GM12801 (cell line): ENCODE data around the gene COPS6.

Experiments
- CTCF ChIP-seq: IDR thresholded peaks from one replicate; pipeline ENCODE4 v1.5.1; 2011; ENCODE audit warnings: control low read depth; ENCODE audit not compliant: insufficient read length; ENCODE audit errors: extremely low read depth

Gene COPS6

GRCh38 chr7:100080907-100081534 is 7.7 kb upstream of the COPS6 start:
- no peak for TF ChIP-seq CTCF

- no peak for TF ChIP-seq CTCF
Observed at GRCh38 chr7:100081535-100082102, 7.2 kb upstream of the COPS6 start, which contains the start of gene ZNF3. Gene ZNF3, minus strand, starts transcription at chr7:100081723. Its CDS starts 4,366 bp downstream, at chr7:100077357.

- no peak for TF ChIP-seq CTCF
Observed at GRCh38 chr7:100082978-100083377, 5.8 kb upstream of the COPS6 start.

GRCh38 chr7:100085515-100085914 is 3.3 kb upstream of the COPS6 start:
- no peak for TF ChIP-seq CTCF

GRCh38 chr7:100087055-100087750 is 1.6 kb upstream of the COPS6 start:
- no peak for TF ChIP-seq CTCF

- TF ChIP-seq CTCF = no peak
Observed at GRCh38 chr7:100088095-100088620, 611 bp upstream of the COPS6 start.

GRCh38 chr7:100089458-100090196 is 858 bp downstream of the COPS6 start:
- no peak for TF ChIP-seq CTCF
